ENCODE results near the gene SMIM30.

DNA sequence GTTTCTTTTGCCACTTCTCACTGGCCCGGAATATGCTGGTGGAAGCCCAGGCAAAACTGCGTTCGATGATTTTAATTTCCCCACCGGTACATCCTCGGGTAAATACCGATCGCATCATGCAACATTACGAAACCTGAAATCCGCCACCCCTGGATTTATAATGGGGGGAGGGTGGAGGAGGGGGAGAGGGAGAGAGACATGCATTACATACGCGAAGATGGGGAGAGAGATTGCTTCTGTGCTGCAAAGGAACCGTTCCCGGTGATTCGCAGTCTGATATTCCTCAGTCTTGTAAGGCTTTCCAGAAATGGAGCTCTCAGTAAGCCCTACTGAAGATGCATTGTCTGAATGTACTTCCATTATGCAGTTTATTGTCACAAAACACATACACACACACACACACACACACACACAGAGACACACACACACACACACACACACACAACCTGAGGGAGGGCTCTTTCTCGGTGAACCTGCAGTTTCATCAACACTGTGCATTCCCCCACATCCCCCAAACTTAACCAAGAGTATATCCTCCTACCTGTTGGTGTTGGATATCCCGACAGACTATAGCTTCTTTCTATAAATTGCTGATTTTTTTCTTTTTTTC is 32.5 kb downstream of the SMIM30 start:
- TF ChIP-seq EZH2 (IDR thresholded peaks at IDR 0.05) (no peak), POLR2AphosphoS5 (IDR thresholded peaks at IDR 0.05; ENCODE audit: borderline replicate concordance, low read depth, low read length) (no peak), FOXP2 (optimal IDR thresholded peaks at IDR 0.05; ENCODE audit: control extremely low read depth, extremely low read length, insufficient read depth) (no peak)
